NCI-H510A treated with DMSO at 0.1 percent for 48 hours (cell line): ENCODE results near the gene IL10RB.
A peak's percentile ranks its signal among the peaks of the same experiment; 100 is the strongest.
"Not testable (repeated sequence)": the region's sequence is repeated elsewhere in the genome, so short reads cannot be mapped to it uniquely, and the experiment has no call there.

ENCODE experiments used
- DNase-seq: peaks from one replicate; lab custom pipeline; 2025; lab: John Stamatoyannopoulos, UW

The IL10RB gene

GRCh38 chr21:33302055-33302454 lies 35.9 kb downstream of the IL10RB start:
- DNase-seq = no peak

GRCh38 chr21:33302796-33303195 lies 36.6 kb downstream of the IL10RB start:
- DNase-seq = no peak

GRCh38 chr21:33305344-33305671 lies 39.1 kb downstream of the IL10RB start:
- no peak for DNase-seq

GRCh38 chr21:33305938-33306337 lies 39.8 kb downstream of the IL10RB start:
- DNase-seq = no peak

GRCh38 chr21:33308586-33309490 lies 42.7 kb downstream of the IL10RB start:
- peak; percentile 95 for DNase-seq

- DNase-seq = no peak
Observed at GRCh38 chr21:33309778-33310177, 43.6 kb downstream of the IL10RB start.

GRCh38 chr21:33312121-33312520 lies 46.0 kb downstream of the IL10RB start:
- no peak for DNase-seq

GRCh38 chr21:33313183-33313582 lies 47.0 kb downstream of the IL10RB start:
- DNase-seq = no peak

GRCh38 chr21:33313611-33314010 lies 47.4 kb downstream of the IL10RB start:
- DNase-seq = no peak

- no peak for DNase-seq
Observed at GRCh38 chr21:33314111-33314510, 47.9 kb downstream of the IL10RB start.

GRCh38 chr21:33315946-33316710 lies 50.0 kb downstream of the IL10RB start:
- no peak for DNase-seq

GRCh38 chr21:33317145-33317544 lies 51.0 kb downstream of the IL10RB start:
- no peak for DNase-seq

- no peak for DNase-seq
Observed at GRCh38 chr21:33317786-33318486, 51.8 kb downstream of the IL10RB start.

GRCh38 chr21:33321005-33321404 lies 54.8 kb downstream of the IL10RB start:
- not testable (repeated sequence) for DNase-seq

GRCh38 chr21:33323610-33324009 lies 57.4 kb downstream of the IL10RB start:
- not testable (repeated sequence) for DNase-seq

- DNase-seq = peak; percentile 95
Observed at GRCh38 chr21:33324291-33325221, 58.4 kb downstream of the IL10RB start, which contains the start of gene IFNAR1. Gene IFNAR1, plus strand, starts transcription at chr21:33324970. Its CDS starts 86 bp downstream, at chr21:33325056.

GRCh38 chr21:33325222-33326067 lies 59.3 kb downstream of the IL10RB start:
- peak; percentile 55 for DNase-seq

GRCh38 chr21:33327326-33327725 lies 61.2 kb downstream of the IL10RB start:
- DNase-seq = no peak

GRCh38 chr21:33327792-33328433 lies 61.7 kb downstream of the IL10RB start:
- DNase-seq = no peak

- no peak for DNase-seq
Observed at GRCh38 chr21:33330726-33331125, 64.6 kb downstream of the IL10RB start.
